Astrocyte (in vitro differentiated cells and primary cell): ENCODE measurements around the gene SYTL3.

Experiments used
- CTCF ChIP-seq: IDR thresholded peaks from 2 replicates; pipeline ENCODE4 v1.5.1; 2011; ENCODE audit warnings: low read depth, mild to moderate bottlenecking, inconsistent platforms, low read length, moderate library complexity; ENCODE audit not compliant: insufficient read depth
- EZH2 ChIP-seq: IDR thresholded peaks from 2 replicates; pipeline ENCODE4 v1.6.1; 2012; ENCODE audit warnings: mild to moderate bottlenecking, low read length, inconsistent platforms; ENCODE audit not compliant: insufficient read depth

DNA sequence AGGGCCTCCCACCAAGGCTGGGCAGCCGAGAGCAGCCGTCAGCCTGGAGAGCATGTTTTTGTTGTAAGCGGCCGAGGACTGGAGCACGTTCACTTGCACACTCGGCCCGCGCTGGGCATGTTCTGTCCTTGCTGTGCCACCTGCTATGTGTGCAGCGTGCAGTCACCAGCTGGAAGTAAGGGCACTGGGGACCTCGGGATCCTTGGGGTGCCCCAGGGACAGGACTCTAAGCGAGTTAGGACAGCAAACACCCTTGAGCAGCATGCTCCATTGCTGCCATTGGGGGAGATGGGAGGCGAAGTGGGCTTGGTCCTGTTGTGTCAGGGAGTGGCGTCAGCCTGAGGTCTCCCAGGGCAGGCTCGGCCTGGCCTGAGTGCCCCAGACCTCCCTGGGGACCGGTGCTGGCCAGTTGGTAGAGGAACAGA lies 24.0 kb upstream of the SYTL3 start:
- no peak for TF ChIP-seq CTCF
- no peak for TF ChIP-seq EZH2
